Astrocyte (in vitro differentiated cells and primary cell): ENCODE data around the gene KIAA1217. TPM values are rescaled to one million over a fixed set of nuclear protein-coding genes. Genes with fewer than 3 reads are reported as not detected.

Experiments used
- DNase-seq: peaks from one replicate; pipeline ENCODE4 v3.0.0-alpha.2; 2010; ENCODE audit warnings: low read depth
- FAIRE-seq: peaks from 2 replicates; lab custom pipeline; 2011; peaks lifted over from hg19 to GRCh38; lab: Jason Lieb, UNC
- H2AFZ ChIP-seq: 2 replicates; pipeline ENCODE4 v1.6.0; 2012; ENCODE audit warnings: low read depth, low read length, inconsistent platforms
- H3K27ac ChIP-seq: 2 replicates; pipeline ENCODE4 v1.5.1; 2011; ENCODE audit warnings: low read depth, low read length, inconsistent platforms
- H3K27me3 ChIP-seq: 2 replicates; pipeline ENCODE4 v1.6.0; 2011; ENCODE audit warnings: low read length, inconsistent platforms; ENCODE audit not compliant: insufficient read depth
- H3K36me3 ChIP-seq: 2 replicates; pipeline ENCODE4 v1.5.1; 2011; ENCODE audit warnings: low read length, inconsistent platforms; ENCODE audit not compliant: insufficient read depth
- H3K4me1 ChIP-seq: 2 replicates; pipeline ENCODE4 v1.5.1; 2011; ENCODE audit warnings: low read length, inconsistent platforms; ENCODE audit not compliant: insufficient read depth
- H3K4me2 ChIP-seq: 2 replicates; pipeline ENCODE4 v1.6.0; 2012; ENCODE audit warnings: low read length, inconsistent platforms
- H3K4me3 ChIP-seq: 2 replicates; pipeline ENCODE4 v1.5.1; 2011; ENCODE audit warnings: low read depth, mild to moderate bottlenecking, low read length, inconsistent platforms; ENCODE audit not compliant: insufficient read depth
- H3K79me2 ChIP-seq: 2 replicates; pipeline ENCODE4 v1.6.0; 2012; ENCODE audit warnings: mild to moderate bottlenecking, low read length, inconsistent platforms; ENCODE audit not compliant: insufficient read depth
- H3K9ac ChIP-seq: 2 replicates; pipeline ENCODE4 v1.6.0; 2012; ENCODE audit warnings: mild to moderate bottlenecking, low read length, inconsistent platforms
- H3K9me3 ChIP-seq: 2 replicates; pipeline ENCODE4 v1.5.1; 2012; ENCODE audit warnings: low read depth, mild to moderate bottlenecking, low read length, inconsistent platforms; ENCODE audit not compliant: insufficient read depth
- H4K20me1 ChIP-seq: 2 replicates; pipeline ENCODE4 v1.6.0; 2012; ENCODE audit warnings: low read length, inconsistent platforms; ENCODE audit not compliant: insufficient read depth
- H3K27ac Mint-ChIP-seq: one replicate; pipeline ENCODE4 v1.8.0; 2021; ENCODE audit warnings: mild to moderate bottlenecking, mixed read lengths; ENCODE audit not compliant: unreplicated experiment
- H3K27me3 Mint-ChIP-seq: one replicate; pipeline ENCODE4 v1.8.0; 2021; ENCODE audit warnings: low read depth, mixed read lengths; ENCODE audit not compliant: unreplicated experiment
- H3K36me3 Mint-ChIP-seq: one replicate; pipeline ENCODE4 v1.8.0; 2021; ENCODE audit warnings: low read depth, mixed read lengths; ENCODE audit not compliant: unreplicated experiment
- H3K4me1 Mint-ChIP-seq: one replicate; pipeline ENCODE4 v1.8.0; 2021; ENCODE audit warnings: low read depth, mixed read lengths; ENCODE audit not compliant: unreplicated experiment
- H3K4me3 Mint-ChIP-seq: one replicate; pipeline ENCODE4 v1.8.0; 2021; ENCODE audit warnings: mild to moderate bottlenecking, moderate library complexity, mixed read lengths; ENCODE audit not compliant: unreplicated experiment
- H3K9me3 Mint-ChIP-seq: one replicate; pipeline ENCODE4 v1.8.0; 2021; ENCODE audit warnings: mild to moderate bottlenecking, mixed read lengths; ENCODE audit not compliant: unreplicated experiment
- EZH2 ChIP-seq: IDR thresholded peaks from 2 replicates; pipeline ENCODE4 v1.6.1; 2012; ENCODE audit warnings: mild to moderate bottlenecking, low read length, inconsistent platforms; ENCODE audit not compliant: insufficient read depth
- total RNA-seq: library from RNA; stranded (reverse); gene quantifications from 2 replicates; pipeline ENCODE4 v1.2.1, GENCODE V29; 2021
- TF ChIP-seq, protein P1 (sequence below): IDR thresholded peaks from 2 replicates; pipeline ENCODE4 v1.5.1; 2011; ENCODE audit warnings: low read depth, mild to moderate bottlenecking, inconsistent platforms, low read length, moderate library complexity; ENCODE audit not compliant: insufficient read depth

The KIAA1217 gene
- total RNA-seq, 1 donor from 2014 or later, result 31.8 TPM

- H3K27ac ChIP-seq, result no peak overlapping the region
- TF ChIP-seq EZH2, result no peak
- TF ChIP-seq, protein P1, sequence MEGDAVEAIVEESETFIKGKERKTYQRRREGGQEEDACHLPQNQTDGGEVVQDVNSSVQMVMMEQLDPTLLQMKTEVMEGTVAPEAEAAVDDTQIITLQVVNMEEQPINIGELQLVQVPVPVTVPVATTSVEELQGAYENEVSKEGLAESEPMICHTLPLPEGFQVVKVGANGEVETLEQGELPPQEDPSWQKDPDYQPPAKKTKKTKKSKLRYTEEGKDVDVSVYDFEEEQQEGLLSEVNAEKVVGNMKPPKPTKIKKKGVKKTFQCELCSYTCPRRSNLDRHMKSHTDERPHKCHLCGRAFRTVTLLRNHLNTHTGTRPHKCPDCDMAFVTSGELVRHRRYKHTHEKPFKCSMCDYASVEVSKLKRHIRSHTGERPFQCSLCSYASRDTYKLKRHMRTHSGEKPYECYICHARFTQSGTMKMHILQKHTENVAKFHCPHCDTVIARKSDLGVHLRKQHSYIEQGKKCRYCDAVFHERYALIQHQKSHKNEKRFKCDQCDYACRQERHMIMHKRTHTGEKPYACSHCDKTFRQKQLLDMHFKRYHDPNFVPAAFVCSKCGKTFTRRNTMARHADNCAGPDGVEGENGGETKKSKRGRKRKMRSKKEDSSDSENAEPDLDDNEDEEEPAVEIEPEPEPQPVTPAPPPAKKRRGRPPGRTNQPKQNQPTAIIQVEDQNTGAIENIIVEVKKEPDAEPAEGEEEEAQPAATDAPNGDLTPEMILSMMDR, result no peak
- Mint-ChIP-seq H3K4me1 (peaks cover 56% of the 10 kb centered on the region), H3K27ac (peak overlapping the region; percentile 8), H3K27me3 (no peaks in the 10 kb centered on the region), H3K4me3 (peak overlapping the region; percentile 79), H3K9me3 (no peaks in the 10 kb centered on the region), H3K36me3 (peaks cover 5% of the 10 kb centered on the region)
- no peaks in the 10 kb centered on the region for H3K79me2 ChIP-seq
- peaks cover 38% of the 10 kb centered on the region for H3K4me1 ChIP-seq
- H3K4me2 ChIP-seq, result no peak overlapping the region
- no peaks in the 10 kb centered on the region for H4K20me1 ChIP-seq
- no peaks in the 10 kb centered on the region for H3K27me3 ChIP-seq
- no peaks in the 10 kb centered on the region for H3K9me3 ChIP-seq
- no peak for DNase-seq
- FAIRE-seq, result no peak
- H3K4me3 ChIP-seq, result no peak overlapping the region
- H3K36me3 ChIP-seq, result no peaks in the 10 kb centered on the region
- no peak overlapping the region for H2AFZ ChIP-seq
- H3K9ac ChIP-seq, result no peak overlapping the region
Measured at GRCh38 chr10:24451325-24451820, 242.4 kb downstream of the KIAA1217 start.

- Histone ChIP-seq H3K9ac (no peak overlapping the region), H3K9me3 (no peaks in the 10 kb centered on the region), H3K36me3 (no peaks in the 10 kb centered on the region), H4K20me1 (no peaks in the 10 kb centered on the region), H3K27me3 (no peaks in the 10 kb centered on the region), H3K27ac (no peak overlapping the region), H2AFZ (no peak overlapping the region), H3K79me2 (no peaks in the 10 kb centered on the region), H3K4me1 (peaks cover 32% of the 10 kb centered on the region), H3K4me2 (no peak overlapping the region), H3K4me3 (no peak overlapping the region)
- Mint-ChIP-seq H3K27ac (peak overlapping the region; percentile 64), H3K4me1 (peaks cover 52% of the 10 kb centered on the region), H3K4me3 (peak overlapping the region; percentile 9), H3K27me3 (no peaks in the 10 kb centered on the region), H3K9me3 (no peaks in the 10 kb centered on the region), H3K36me3 (peaks cover 5% of the 10 kb centered on the region)
- no peak for FAIRE-seq
- no peak for DNase-seq
- TF ChIP-seq, protein P1, result no peak
- TF ChIP-seq EZH2, result no peak
Measured at GRCh38 chr10:24452030-24452429, 243.1 kb downstream of the KIAA1217 start.

DNA sequence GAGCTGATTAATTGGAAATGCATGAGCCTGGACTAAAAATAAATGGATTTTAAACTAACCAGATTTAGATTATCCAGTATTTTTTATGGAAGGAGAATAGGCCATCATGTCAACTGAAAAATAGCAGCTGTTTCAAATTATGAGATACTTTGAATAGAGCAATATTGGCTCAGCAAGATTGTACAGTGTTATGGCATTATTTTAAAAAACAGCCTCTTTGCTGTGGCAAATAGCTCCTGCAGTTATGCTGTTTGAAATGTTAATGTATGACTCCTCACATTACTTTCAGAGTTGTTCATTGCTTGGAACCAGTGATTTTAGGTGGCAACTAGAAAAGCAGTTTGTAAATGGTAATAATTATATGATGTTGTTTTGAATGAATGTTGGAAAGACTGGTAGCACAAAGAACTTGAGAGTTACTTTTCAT, 244.5 kb downstream of the KIAA1217 start:
- H3K36me3 ChIP-seq, result no peaks in the 10 kb centered on the region
- TF ChIP-seq, protein P1, result no peak
- TF ChIP-seq EZH2, result no peak
- no peaks in the 10 kb centered on the region for H3K9me3 Mint-ChIP-seq
- no peak overlapping the region for H3K27ac ChIP-seq
- DNase-seq (peak; percentile 32), FAIRE-seq (peak; percentile 70)
- peaks cover 9% of the 10 kb centered on the region for H3K36me3 Mint-ChIP-seq
- no peaks in the 10 kb centered on the region for H3K27me3 Mint-ChIP-seq
- H4K20me1 ChIP-seq, result no peaks in the 10 kb centered on the region
- H3K27ac Mint-ChIP-seq, result peak overlapping the region; percentile 67
- H3K4me2 ChIP-seq, result no peak overlapping the region
- no peaks in the 10 kb centered on the region for H3K79me2 ChIP-seq
- no peak overlapping the region for H3K4me3 ChIP-seq
- peak overlapping the region; percentile 63 for H3K4me3 Mint-ChIP-seq
- peaks cover 28% of the 10 kb centered on the region for H3K4me1 ChIP-seq
- no peaks in the 10 kb centered on the region for H3K27me3 ChIP-seq
- no peak overlapping the region for H3K9ac ChIP-seq
- peaks cover 55% of the 10 kb centered on the region for H3K4me1 Mint-ChIP-seq
- no peaks in the 10 kb centered on the region for H3K9me3 ChIP-seq
- H2AFZ ChIP-seq, result no peak overlapping the region
